Subcutaneous adipose tissue (tissue), 4 donors: ENCODE results near the gene COL25A1. TPM values are rescaled to one million over a fixed set of nuclear protein-coding genes. Genes with fewer than 3 reads are reported as not detected.

Experiments
- total RNA-seq, 4 donors: library from RNA; depleted of rRNA; stranded (reverse); fragments of >200 nt; gene quantifications; one replicate each; pipeline ENCODE4 v1.1.0, GENCODE V29; 2016
- TF ChIP-seq, protein P1 (sequence below): fragments of 450-650 bp; IDR thresholded peaks from one replicate; pipeline ENCODE4 v1.5.1; 2016; ENCODE audit warnings: low read depth, mild to moderate bottlenecking, control low read depth, antibody characterized with exemption, moderate library complexity

The COL25A1 gene
- total RNA-seq, 4 donors from 2014 or later: 4.9 to 12.9 (median 10.1) TPM

DNA sequence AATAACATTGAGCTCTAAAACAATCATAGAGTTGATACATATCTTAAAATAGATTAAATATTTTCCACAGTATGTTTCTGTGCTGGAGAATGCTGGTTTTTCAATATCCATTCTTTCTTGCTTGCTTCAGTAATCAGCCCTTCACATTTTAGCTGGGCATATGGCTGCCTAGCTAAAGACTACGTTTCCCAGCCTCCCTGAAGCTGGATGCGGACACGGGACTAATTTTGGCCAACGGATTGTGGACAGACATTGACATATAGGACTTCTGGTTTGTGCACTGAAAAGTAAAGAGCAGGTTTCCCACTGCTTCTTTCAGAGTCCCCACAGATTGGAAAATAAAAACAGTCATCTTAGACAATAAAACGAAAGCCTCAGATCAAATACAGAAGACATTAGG is 97.3 kb downstream of the COL25A1 start:
- TF ChIP-seq, protein P1, sequence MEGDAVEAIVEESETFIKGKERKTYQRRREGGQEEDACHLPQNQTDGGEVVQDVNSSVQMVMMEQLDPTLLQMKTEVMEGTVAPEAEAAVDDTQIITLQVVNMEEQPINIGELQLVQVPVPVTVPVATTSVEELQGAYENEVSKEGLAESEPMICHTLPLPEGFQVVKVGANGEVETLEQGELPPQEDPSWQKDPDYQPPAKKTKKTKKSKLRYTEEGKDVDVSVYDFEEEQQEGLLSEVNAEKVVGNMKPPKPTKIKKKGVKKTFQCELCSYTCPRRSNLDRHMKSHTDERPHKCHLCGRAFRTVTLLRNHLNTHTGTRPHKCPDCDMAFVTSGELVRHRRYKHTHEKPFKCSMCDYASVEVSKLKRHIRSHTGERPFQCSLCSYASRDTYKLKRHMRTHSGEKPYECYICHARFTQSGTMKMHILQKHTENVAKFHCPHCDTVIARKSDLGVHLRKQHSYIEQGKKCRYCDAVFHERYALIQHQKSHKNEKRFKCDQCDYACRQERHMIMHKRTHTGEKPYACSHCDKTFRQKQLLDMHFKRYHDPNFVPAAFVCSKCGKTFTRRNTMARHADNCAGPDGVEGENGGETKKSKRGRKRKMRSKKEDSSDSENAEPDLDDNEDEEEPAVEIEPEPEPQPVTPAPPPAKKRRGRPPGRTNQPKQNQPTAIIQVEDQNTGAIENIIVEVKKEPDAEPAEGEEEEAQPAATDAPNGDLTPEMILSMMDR: no peak

DNA sequence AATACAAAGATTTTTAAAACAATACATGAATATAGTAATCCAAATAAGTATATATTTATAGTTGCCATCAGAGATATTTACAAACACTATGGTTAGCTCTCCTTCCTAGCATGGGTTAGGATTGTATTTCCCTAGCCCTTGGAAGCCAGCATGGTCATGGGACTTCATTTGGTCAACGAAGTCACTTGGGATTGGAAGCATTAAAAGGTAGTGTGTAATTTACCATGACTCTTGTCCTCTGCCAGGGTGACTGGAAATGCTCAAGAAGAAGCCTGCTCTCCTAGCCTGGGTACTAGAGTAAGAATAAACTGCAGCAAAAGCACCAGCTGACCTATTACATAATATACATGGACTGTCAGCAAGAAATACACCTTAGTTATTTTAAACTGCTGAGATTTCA is 102.9 kb downstream of the COL25A1 start:
- TF ChIP-seq, protein P1: no peak

DNA sequence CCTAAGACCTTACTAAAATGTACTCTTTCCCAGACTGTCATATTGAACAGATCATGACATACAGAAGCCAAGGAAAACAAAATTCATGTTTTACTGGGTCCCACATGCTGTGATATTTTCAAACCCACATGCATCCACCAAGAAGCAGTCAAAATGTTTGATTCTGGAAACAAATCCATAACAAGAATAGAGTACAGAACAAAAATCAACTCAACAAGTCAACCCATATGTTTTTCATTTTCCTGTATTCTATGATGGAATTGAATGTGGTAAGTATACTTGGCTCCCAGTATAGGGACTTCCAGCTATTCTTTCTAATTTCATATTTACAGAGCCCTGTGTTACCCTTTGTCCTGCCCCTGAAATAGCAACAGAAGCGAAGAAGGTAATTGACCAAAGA is 106.8 kb downstream of the COL25A1 start:
- TF ChIP-seq, protein P1: no peak

DNA sequence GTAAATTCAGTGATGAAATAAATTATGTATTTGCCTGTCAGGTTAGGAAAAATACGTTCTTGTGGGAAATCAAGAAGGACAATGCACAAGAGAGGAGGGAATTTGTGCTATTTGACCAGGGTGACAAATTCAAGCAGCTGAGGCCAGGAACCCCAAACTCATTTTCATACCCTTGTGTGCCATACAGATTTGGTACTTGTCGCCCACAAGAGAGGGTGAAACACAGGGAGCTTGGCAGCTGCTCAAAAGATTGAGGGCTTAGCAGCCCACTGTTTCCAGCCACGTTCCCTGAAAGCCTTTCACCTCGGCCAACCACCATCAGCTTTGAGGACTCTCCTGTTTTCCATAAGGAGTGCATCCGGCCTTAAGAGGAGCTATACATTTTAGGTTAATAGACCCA is 111.2 kb downstream of the COL25A1 start:
- TF ChIP-seq, protein P1: no peak

DNA sequence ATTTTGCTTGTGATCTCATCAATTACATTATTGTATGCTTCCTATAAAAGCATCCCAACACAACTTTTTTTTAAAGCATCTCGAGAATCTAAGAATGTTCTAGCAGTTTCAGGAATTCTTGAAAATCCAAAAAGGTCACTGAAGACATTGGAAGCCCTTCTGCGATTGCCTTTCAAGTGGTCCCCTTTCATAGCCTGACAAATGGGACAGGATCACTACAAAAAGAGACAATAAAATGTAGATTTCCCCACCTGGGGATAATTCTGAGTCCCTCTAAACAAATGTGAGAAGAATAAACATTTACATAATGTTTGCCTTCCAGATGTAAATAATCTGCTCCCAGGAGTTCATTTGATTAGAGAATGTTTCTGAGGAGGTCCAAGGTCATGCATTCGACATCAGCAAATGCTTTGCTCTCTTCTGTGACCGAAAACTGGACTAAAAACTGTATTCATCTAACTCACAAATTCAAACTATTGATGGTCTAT is 116.0 kb downstream of the COL25A1 start:
- TF ChIP-seq, protein P1: no peak

DNA sequence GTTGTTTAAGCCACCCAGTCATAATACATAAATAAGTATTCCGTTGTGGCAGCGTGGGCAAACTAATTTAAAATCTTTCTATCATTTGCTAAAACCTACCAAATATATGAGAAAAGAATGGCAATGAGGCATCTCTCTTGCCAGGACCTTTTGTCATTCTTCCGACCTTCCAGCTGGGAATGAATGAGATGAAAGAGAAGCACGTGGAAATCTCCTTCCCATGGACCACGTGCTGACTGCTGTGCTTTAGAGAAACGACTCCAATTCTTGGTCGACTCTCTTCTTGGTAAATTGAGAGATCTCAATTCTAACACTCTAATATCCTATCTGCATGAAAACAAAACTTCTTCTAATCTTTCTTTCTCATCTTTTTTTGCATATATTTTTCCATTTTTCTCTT is 116.5 kb downstream of the COL25A1 start:
- TF ChIP-seq, protein P1: no peak

DNA sequence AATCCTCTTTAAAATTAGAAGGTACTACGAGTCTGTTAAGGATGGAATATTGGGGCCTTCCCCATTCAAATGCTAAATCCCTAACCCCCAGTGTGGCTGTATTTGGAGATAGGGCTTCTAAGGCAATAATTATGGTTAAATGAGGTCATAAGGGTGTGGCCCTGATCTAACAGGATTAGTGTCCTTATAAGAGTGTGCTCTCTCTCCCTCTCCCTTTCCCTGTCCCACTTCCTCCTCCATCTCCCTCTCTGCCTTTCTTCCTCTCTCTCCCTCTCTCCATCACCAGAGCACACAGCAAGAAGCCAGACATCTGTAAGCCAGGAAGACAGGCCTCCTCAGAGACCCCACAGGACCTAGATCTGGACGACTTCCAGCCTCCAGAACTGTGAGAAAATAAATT is 116.9 kb downstream of the COL25A1 start:
- TF ChIP-seq, protein P1: no peak
